ENCODE results near the gene BCR.

BCR gene

DNA sequence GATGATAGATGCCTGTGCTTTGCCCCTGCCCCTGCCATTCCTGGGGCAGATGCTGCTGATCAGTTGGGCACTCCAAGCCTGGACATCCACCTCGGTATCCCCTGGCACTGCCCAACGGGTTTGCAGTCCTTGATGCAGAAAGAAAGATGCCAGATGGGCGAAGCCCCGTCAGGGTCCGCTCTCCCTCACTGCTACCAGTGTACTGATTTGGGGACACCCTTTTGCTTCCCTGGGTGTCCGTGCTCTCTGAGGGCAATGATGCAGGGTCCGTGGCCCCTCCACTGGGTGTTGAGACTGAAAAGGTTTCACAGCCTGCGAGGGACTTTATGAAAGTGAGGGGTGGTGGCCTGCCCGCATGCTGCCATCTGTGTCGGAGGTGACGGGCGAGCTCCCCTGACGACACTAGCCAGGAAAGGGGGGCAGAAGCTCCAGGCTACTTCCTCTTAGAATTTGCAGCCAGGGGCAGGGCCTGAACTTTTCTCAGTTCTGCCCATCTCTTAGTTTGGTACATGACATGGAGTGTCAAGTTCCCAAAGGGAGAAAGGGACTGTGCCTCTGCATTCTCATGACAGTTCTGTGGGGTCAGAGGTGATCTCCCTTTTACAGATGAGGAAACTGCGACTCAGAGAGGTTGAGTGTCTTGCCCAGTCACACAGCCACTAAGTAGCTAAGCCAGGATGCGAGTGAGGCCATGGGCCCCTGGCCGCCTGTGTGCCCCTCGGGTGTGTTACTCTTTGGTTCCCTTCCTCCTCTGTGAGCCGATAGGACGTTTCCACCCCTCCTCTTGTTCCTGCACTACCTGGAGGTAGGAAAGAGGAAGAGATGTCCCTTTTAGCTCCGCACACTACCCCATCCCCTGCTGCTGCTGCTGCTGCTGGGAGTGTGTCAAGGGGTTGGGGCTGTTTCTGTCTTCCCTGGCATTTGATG, 96.6 kb downstream of the BCR start:
- DNase-seq (ENCODE audit: low spot score): no peak

DNA sequence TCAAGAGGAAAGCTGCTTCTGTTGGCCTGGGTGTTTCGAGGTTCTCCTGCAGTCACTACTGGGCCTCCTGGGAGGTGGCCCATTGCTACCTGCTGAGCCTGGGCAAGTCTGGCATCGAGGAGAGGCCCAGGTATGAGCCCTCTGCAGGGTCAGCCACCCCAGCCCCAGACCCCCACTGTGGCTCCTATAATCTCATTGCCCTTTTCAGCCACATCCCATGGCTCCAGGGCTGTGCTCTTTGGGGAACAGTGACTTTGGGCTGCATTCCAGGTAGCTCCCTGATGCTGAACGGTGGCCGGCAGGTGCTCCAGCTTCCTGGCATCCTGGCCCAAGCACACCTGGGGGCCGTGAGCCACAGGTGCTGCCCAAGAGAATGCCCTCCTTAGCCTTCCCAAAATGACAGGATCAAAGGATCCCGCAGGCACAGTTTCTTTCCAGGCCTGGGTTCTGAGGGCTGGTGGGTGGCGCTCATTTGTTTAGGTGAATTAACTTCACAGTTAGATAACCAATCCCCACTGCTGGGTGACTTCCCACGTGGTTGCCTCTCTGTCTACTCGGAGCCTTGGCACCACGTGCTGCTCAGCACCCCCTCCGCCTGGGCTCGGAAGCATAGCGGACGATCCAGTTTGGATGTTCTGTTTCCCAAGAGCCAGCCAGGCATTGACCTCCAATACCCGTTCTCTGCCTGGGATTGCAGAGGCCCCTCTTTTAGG, 97.4 kb downstream of the BCR start:
- DNase-seq (ENCODE audit: low spot score): no peak

GRCh38 chr22:23278883-23279675, 98.8 kb downstream of the BCR start:
- DNase-seq (ENCODE audit: low spot score): peak; percentile 13

- DNase-seq (ENCODE audit: low spot score): no peak
Measured at GRCh38 chr22:23279781-23280180, 99.5 kb downstream of the BCR start.

DNA sequence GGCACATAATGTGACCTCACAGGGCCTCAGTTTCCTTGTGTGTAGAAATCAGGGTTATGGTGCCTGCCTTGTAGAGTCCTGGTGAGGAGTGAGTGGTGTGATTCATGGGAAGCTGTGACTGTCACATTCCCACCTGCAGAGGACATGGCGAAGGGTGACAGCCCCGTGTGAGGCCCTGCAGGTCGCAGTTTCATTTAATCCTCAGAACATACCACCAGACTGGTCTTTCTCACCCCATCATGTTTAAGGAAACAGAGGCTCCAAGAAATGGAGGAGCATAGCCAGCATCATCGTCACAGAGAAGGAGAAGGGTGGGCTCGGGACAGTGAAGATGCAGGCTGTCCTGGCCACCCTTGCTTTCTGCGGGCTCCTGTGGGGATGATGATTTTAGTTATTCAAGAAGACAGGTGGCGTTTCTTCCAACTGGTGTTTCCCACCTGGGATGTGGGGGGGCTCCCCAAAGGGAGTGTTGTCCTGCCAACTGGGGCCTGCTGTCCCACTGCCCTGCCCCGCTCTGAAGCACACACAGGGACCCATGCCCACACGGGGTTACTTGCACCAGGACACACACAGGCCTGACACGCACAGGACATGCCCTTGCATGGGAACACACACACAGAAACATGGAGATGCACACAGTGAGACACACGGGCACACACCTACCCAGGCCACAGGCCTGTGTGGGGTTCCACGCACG, 100.2 kb downstream of the BCR start:
- no peak for DNase-seq (ENCODE audit: low spot score)

DNA sequence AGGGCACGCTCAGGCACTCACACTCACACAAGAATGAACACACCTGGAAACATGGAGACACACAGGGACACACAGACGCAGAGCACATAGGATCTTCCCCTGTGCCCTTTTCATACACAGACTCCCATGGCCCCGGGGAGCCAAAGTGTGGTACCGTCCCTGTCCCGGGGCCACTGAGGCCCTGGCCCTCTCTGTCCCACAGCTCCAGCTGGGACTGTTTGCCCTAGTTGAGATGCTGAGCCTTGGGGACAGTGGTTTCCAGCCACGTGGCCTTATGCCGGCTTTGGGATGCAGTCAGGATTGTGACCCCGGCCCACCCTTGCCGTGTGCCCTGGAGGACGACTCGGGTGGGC, 100.7 kb downstream of the BCR start:
- DNase-seq (ENCODE audit: low spot score): no peak

GRCh38 chr22:23281406-23282088, 101.2 kb downstream of the BCR start:
- DNase-seq (ENCODE audit: low spot score): peak; percentile 74

DNA sequence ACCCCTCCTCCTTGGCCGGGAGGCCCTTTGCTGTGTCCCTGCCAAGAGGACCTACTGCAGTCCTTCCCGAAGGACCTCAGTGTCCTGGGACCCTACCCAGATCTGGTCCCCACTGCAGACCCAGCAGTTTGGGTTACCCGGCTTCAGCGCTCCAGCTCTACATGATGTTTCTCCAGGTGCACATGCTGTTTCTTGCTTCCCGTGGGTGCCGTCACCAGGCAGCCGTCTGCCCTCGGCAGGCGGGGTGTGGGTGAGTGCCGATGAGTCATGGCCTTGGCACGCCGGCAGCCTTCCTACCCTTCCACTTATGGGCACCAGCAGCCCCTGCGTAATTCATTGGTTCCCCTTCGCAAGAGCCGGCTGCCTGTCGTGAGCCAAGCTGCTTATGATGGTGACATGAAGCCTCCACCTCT, 101.8 kb downstream of the BCR start:
- no peak for DNase-seq (ENCODE audit: low spot score)

- DNase-seq (ENCODE audit: low spot score): no peak
Measured at GRCh38 chr22:23282516-23282915, 102.2 kb downstream of the BCR start.

GRCh38 chr22:23282986-23283385, 102.7 kb downstream of the BCR start:
- no peak for DNase-seq (ENCODE audit: low spot score)

GRCh38 chr22:23283591-23284503, 103.5 kb downstream of the BCR start:
- DNase-seq (ENCODE audit: low spot score): no peak

DNA sequence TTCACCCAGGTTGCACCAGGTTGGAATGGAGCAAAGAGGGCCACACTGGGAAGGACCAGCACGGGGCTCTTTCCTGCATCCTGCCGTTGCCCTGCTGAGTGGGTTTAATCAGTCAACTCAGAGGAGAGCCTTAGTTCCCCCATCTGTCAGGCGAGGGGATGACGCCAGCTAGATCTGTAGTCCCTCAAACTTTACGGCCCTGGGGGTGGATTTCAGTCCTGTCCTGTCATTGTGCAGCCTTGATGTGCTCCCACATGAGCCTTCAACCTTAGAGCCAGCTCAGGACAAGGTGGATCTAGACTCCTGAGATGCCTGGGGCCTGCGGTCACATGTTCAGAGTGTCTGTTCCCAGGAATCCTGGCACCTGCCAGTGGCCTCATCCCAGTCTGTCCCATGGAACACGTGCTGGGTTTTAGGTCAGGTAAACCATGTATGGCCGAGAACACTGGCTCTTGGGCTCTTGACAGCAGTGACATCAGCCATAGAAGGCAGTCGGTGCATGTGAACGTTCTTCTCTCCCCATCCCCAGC, 104.3 kb downstream of the BCR start:
- DNase-seq (ENCODE audit: low spot score): no peak

DNA sequence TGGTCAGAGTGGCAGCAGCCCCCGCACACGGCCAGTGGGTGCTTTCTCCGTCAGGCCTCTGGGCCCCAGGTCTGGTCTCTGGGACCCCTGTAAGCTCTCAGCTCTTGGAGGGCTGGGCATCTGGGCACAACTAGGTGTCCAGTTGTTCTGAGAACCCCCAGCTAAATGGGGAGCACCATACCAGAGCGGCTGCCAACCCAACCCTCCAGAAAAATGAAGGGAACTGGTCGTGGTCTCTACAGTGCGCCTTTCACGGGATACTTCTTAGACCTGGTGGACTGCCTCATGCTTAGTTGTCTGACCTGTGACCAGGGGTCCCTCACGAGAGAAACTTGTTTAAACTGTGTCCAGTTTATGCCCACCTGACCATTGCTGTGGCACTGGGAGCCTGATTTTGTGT, 104.9 kb downstream of the BCR start:
- no peak for DNase-seq (ENCODE audit: low spot score)

- no peak for DNase-seq (ENCODE audit: low spot score)
Measured at GRCh38 chr22:23285734-23286133, 105.4 kb downstream of the BCR start.

DNA sequence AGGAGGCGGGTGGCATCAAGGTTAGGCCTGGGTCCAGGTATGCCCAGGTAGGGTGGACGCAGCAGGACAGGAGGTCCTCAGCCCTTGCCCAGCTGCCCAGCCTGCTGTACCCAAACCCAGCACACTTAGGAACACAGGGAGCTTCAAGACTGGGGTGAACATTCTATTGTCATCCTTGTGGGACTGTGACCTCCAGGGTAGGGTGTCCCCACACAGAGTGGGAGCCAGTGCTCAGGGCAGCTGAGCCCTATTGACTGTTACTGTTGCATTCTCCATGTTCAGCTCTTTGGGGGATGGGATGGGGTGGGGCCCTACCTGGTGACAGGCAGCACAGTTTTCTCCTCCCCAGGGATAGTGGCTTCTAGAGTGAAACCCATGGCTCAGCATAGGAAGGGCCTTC, 106.0 kb downstream of the BCR start:
- DNase-seq (ENCODE audit: low spot score): no peak

DNA sequence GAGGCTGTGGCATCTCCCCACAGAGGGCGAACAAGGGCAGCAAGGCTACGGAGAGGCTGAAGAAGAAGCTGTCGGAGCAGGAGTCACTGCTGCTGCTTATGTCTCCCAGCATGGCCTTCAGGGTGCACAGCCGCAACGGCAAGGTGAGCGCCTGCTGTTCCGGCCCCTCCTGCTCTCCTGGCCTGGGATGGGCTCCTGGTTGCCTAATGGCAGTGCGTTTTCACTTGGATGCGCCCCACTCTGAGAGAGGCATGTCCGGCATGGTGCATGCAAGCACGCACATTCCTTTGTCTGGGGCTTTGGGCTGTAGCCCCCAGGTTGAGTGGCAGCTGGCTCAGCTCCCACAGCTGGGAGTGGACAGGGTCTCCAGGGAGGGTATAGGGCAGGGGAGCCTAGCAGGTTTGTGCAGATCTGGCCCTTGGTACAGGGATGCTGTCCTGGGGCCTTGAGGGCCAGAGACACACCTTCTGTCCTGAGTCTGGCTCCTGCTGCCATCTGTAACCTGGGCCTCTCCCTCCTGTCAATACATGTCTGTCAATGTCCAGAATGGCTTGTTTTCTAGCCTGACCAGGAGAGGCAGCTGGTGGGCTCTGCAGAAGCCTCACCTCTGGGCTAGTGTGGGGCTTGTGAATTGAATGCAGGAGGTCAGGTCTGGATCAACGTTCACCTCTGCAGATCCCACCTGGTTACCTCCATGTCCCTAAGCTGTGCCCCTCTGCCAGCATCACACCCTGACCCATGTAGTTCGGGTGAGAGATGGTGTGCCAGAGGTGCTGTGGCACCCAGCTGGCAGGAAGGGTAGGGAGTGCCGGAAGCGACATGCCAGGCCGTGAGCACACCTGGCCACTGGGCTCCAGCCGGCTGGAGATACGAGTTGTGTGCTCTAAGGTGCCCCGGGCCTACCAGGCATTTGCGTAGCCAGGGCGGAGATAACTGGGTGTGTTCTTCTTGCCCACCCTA, 107.1 kb downstream of the BCR start:
- DNase-seq (ENCODE audit: low spot score): no peak

DNA sequence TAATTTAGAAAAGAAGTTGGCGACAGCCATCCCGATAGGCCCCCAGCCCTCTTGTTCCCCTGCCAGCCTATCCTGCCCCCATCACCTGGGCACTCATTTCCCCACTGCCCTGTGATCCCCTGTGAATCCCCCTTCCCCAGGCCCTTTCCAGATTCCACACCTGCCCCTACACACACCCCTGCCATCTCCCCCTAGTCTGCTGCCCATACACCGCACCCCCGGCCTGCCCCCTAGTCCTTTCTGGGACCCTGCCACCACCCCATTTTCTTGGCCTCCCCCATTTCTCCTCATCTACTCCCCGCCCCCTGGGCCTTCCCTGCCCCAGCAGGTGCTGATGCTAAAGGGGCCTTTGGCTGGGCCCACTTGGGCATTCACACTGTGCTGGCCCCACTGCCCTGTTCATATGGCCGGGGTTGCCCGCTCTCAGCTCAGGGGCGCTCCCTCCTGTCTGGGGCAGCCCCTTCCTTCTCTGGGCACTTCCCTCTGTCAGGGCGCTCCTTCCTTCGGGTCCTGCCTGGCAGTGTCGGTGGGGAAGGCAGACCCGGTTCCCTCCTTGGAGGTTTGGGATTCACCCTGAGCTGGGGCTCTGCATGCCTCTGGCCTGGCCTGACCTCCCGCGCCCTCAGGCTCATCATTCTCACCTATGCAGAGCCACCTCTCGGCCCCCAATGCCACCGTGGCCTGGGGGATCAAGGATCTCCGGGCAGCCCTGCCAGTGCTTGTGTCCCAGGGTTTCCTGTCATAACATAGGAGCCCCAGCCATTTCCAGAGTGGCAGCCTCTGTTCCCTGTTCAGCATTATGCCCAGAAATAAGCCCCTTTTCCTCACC, 108.2 kb downstream of the BCR start:
- no peak for DNase-seq (ENCODE audit: low spot score)

DNA sequence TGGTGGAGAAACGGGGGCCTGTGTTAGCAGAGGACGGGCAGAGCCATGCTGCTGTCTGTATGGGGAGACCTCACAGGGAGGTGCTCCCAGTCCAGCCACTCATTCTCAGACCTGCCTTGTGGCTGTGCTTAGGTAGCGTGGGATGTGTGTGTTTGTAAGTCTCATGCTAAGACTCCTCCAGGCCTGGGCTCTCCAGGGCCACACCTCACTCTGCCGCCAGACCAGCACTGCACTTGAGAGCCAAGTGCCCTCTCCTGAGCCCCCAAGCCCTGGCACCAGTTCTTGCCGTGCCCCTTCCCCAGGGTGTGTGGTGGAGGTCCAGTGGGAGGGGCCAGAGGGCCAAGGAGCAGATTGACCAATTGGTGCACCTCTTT, 108.8 kb downstream of the BCR start:
- no peak for DNase-seq (ENCODE audit: low spot score)

All from CD4-positive, alpha-beta T cell treated with Interleukin-6 at 100 ng/mL for 8 hours (primary cell).